GM19324 (cell line): ENCODE results near the gene PREX1.
"Not testable (repeated sequence)": the region's sequence is repeated elsewhere in the genome, so short reads cannot be mapped to it uniquely, and the experiment has no call there.

Source experiments
- ATAC-seq: cut with Tn5 transposase; IDR thresholded peaks from one replicate; pipeline ENCODE4 v1.9.1; 2021; ENCODE audit warnings: mild to moderate bottlenecking, moderate library complexity; ENCODE audit not compliant: unreplicated experiment, low FRiP score

PREX1 gene

DNA sequence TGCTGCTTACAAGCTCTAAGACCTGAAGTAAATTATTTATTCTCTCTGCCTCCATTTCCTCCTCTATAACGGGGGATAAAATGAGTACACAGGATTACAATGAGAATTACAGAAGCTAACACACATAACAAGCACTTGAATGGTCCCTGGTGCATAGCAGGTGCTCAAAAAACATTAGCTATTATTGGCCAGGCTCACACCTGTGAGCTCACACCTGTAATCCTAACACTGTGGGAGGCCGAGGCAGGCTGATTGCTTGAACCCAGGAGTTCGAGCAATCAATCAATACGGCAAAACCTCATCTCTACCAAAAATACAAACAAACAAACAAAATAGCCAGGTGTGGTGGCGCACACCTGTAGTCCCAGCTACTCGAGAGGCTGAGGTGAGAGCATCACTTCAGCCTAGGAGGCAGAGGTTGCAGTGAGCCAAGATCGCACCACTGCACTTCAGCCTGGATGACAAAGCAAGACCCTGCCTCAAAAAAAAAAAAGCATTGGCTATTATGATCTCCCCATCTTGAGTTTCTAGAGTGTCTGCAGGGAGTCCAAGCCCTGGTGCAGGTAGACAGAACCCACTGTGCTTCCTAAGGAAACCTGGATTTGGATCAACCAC, 68.1 kb downstream of the PREX1 start:
- ATAC-seq, result no peak

DNA sequence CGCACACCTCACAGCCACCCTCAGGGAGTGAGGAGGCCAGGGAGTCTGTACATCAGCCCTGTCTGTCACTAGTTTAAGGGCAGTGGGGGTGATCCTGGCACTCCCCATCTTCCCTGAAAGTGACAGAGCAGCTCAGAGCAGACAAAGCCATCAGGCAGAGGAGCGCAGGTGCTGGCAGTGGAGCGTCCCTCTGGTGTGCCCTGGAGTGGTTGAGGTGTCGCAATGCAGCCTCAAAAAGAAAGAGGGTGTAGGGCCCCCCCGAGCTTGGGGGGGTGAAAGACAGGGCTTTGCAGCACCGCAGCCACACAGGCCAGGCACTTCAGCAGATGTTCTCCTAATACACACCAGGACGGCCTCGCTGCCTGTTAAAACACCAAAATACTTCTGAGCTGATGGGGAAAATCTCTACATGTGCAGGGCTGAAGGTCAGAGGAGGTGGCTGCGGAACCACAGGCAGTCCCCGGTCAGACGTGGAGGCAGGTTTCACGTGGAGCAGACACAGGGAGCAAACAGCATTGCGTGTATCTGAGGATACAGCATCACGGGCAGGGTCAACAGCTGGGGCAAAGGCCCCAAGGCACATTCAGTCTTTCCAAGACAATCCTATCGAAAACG, 69.5 kb downstream of the PREX1 start:
- ATAC-seq, result no peak

DNA sequence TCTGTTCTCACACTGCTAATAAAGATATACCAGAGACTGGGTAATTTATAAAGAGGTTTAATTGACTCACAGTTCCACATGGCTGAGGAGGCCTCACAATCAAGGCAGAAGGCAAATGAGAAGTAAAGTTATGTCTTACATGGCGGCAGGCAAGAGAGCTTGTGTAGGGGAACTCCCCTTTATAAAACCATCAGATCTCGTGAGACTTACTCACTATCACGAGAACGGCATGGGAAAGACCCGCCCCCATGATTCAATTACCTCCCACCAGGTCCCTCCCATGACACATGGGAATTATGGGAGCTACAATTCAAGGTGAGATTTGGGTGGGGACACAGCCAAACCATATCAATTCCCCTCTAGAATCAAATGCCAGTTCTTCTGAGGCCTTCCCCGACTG, 71.0 kb downstream of the PREX1 start:
- not testable (repeated sequence) for ATAC-seq

DNA sequence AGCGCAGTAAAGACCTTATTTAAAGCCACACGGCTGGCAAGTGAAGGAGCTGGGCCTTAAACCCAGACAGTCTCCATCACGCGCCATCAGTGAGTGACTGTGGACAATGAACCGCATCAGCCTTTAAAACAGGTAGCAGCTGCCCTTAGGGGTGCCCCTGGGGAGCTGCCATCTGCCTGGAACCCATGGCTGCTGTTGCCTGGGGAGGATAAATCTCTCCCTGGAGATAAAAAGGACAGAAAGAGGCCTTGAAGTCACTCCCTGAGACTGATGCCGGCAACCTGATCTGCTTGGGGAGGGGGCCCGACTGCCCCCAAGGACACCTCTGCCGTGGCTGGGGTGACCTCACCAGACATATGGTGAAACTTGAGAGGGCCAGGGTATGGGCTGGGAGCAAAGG, 73.5 kb downstream of the PREX1 start:
- ATAC-seq, result no peak

DNA sequence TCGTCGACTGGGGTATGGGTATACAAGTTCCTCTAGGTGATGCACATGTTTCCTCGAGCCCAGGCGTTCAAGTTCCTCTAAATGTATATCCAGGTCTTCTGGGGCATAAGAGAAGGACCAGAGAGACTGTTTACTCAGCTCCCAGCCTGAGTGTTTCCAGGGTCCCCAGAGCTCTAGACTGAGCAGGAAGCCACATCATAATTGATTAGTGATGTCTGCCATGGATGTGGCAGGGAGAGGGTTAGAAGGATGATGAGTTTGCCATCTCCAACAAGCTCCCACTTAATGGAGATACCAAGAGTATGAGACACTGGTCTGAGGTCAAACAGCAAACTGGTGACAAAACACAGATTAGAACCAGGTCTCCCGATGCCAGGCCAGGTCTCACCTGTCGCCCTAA, 74.8 kb downstream of the PREX1 start:
- ATAC-seq, result no peak

DNA sequence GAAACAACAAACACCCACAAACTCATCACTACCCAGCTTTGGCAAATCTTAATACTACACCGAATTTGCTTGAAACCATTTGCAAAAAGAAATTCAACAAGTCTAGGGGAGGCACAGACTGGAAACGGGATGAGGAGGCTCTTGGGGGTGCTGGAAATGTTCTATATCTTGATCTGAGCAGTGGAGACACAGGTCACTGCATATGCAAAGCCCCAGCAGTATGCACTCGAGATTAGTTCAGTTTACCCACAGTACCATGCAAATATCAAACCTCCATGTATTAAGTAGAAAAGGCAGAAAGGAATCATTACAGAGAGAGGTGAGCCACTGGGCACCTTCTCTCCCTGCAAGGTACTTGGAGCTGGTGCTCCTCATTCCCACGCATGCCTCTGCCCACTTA, 75.9 kb downstream of the PREX1 start:
- no peak for ATAC-seq

DNA sequence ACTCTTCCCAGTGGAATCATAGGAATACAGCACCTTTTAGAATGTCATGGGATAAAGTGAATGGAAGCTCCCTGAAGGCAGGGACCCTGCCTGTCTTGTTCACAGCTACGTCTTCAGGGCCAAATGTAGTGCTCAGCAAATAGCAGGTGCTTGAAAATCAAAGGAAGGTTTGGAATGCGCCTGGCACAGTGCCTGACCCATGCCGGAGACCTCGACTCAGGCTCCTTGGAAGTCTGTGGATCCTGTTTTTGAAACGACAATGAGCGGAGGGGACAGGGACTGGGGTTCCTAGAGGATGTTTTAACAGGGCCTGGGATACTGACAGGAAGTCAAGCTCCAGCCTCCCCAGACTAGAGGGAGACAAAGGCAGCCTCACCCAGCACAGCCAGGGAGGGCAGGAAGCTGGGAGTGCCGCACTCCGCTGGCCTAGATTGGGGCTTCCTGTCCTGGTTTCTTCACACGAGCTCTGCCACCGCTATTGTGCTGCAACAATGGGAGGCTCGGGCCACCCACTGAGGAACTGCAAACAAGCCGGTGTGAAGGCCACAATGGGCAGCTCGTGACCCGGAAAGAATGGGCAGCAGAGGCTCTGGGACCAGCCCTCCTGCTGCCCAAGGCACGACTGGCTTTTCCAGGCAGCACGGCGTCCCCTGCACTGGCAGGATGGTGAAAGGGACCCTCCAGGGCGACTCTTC, 76.7 kb downstream of the PREX1 start:
- no peak for ATAC-seq

DNA sequence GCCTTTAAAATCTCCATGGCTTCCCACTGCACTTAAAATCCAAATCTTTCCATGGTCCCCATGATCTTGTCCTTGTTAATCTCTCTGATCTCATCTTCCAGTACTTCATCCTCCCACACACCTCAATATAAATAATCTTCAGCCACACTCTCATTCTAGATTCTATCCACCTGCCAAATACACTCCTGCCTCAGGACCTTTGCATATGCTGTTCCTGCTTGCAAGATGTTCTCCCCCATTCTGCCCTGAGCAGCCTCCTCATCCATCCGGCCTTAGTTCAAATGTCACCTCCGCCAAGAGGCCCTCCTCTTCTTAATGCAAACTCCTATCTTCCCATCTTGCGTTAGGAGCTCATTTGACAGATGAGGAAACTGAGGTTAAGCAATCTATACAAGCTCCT, 77.4 kb downstream of the PREX1 start:
- no peak for ATAC-seq

DNA sequence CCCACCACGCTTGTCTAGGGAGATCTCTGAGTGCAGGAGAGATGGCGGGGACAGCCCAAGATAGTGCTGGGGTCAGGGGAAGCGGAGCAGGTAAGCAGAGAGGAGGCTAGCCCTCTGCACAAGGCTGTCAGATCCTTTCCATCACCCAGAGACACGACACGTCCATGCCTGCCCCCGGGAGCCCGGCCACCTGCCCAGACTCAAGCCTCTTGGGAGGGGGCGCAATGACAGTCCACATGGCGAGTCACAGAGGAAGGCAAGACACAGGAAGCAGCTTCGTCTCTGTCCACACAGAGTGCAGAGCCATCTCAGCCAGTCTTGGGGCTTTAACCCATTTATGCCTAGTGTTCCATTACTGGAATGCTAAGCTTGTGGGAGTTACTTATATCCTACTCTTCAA, 78.4 kb downstream of the PREX1 start:
- no peak for ATAC-seq

DNA sequence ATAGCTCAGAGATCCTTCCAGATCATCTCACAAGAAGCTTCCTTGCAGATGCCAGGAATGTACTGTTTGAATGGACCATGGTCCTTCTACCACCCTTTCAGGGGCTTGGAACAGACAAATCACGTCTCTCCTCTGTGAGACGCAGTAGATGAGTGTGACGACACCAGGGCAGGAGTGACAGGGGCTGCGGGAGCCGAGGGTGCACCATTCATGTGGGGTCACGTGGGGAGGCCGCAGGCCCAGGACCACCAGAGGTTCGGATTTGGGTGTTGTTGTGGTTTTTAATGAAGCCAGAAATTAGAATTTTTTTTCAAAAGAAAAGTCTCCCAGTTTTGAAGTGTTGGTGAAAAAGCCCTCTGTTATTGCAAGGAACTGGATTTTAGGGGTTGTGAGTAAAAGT, 79.2 kb downstream of the PREX1 start:
- ATAC-seq, result no peak

DNA sequence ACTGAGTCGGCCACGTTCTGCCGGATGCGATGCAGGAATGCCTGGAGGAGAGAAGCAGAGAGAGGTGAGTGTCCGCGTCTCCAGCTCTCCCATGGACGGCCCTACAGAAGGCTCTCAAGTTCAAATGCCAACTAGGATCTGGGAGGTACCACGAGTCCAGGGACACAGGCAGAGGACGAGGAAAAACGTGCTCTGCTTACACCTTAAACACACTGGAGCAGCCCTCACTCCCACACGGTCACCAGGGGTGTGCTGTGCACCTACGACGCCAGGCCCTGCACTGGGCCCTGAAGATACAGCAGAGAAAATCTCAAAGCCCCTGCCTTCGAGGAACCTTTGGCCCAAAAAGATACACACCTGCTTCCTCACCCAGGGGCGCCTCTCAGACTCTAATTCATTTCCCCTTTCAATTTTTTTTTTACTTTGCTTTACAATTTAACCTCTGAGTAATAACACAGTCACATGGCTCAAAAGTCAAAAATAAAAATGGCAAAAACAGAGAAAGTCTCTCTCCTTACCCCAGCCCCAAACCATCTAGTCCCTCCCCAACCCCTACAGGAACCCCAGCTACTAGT, 79.9 kb downstream of the PREX1 start:
- no peak for ATAC-seq

DNA sequence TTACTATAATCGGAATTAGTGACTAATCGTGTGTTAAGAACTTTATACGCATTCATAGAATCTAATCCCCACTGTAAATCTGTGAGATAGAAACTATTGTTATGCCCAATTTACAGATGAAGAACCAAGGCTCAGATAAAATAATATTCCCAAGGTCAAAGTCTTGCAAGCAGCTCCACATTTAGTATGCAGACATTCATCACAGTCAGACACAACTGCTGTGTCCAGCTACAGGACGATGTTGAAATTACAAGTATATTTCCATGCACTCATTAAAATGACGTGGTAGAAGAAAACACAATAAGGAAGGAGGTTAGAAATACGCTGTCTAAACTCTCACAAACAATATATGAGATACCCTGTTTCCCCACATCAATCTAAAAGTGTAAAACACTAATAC, 82.5 kb downstream of the PREX1 start:
- ATAC-seq, result no peak

DNA sequence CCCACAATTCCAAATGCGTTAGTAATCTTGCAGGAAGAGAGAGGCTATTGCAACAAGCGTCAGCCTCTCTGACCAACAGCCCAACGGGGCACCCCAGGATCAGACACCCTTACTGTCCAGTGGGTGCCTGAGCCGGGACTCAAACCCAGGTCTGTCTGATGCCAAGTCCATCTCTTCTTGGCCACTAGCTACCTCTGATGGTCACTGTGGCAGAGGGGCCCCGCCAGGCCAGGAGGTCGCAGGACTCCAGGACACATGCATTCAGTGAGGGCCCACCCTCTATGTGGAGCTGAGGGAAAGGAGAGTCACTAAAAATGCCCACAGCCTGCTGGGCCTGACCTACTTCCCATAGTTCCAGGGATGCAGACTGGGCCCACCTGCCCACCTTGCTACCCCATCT, 83.3 kb downstream of the PREX1 start:
- no peak for ATAC-seq

DNA sequence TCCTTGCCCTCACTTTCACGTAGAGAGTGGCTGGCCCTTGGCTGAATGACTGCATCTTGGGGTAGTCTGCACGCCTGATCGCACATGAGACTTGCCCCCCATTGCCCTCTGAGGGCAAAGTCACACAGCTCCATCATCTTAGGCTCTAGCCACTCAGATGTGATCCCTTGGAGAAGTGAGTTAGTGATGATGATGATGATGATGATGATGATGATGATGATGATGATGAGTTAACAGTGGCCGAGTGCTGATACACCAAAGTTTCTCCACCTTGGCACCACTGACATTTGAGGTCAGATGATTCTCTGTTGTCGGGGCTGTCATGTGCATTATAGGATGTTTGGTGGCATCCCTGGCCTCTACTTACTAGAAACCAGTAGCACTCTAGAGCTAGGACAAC, 84.0 kb downstream of the PREX1 start:
- no peak for ATAC-seq

DNA sequence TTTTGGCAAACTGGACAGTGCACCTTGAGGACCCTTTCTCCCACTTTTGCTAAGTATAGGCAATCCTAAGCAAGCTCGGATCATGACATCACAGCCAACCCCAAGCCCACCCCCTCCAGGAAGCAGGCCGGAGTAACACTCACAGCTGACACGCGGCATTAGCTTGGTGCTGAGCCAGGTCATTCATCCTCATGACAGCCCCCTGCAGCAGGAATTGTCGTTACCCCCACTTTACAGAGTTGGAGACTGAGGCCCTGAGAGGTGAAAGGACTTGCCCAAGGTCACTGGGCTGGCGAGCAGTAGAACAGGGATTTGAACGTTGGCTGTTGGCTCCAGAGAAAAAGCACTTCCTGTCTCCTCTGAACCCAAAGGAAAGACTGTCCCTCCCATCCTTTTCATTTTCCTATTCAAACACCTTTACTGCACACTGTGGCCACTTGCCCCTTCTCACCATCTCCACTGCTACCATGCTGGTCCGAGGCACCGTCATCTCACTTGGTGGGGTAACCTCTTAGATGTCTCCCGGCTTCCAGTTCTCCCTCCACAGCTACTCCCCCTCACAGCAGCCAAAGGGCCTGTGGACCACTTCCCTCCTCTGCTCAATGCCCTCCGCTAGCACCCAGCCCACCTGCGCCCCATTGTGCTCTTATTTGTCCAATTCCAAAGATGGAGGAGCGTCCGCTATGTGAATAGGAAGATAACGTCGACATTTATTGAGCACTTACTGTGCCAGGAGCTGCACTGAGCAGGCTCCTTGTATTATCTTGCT, 84.7 kb downstream of the PREX1 start:
- ATAC-seq, result no peak

DNA sequence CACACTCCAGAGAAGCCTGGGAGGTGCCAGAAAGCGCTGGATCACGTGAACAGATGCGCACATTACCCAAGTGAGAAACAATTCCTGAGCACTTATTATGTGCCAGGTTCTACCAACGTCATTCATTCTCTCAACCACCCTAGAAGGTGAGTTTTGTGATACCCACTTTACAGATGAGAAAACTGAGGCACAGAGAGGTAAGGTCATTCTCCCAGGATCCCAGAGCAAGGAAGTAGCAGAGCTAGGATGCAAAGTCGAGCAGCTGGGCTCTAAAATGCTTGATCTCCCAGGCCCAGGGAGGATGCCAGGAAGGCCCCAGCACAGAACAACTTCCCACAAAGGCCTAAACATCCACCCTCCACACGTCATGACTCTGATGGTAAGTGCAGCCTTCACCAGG, 85.6 kb downstream of the PREX1 start:
- ATAC-seq, result no peak

DNA sequence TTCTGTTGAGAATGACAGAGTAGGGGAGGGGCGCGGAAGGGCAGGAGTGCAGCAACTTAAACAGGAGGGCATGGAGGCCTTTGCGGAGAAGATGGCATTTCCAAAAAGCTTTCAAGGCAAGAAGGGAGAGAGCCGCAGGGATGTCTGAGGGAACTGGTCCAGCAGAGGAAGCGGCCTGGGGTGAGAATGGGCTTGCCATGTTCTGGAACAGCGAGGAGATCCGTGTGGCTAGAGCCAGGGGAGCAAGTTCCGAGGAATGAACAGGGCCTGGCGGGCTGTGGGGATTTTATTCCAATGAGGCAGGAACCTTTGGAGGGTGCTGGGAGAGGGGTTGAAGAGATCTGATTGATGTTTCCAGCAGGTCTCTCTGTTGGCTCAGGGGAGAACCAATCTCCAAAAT, 86.1 kb downstream of the PREX1 start:
- ATAC-seq, result no peak

DNA sequence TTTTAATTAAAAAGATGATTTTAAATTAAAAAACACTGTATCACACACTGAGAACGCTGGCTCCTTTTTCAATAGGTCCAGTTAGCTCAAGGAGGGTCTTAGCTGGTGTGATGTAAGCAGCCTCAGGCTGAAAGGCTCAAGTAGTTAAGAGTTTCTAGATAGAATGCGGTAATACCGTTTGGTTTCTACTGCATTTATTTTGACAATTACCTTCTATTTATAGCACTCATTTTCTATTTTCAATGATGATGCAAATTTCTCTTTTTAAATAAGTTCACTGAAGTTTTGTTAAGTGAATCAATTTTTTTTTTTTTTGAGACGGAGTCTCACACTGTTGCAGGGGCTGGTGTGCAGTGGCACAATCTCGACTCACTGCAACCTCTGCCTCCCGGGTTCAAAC, 87.1 kb downstream of the PREX1 start:
- peak; percentile 40 for ATAC-seq

DNA sequence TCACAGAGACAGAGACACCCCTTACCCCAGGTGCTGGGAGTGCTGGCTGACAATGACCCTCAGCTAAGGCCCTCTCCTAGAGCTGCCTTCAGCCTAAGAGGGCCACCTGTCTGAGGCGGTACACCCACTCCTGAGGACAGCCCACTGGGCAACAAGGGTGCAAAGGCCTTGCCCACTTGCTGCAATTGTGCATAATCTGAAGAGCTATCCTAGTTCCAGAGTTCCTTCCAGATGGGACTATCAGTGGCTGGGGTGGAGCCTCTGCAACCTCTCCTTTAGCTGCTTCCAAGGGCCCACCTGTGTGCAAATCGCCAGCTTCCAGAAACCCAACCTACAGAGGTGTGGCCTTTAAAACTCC, 87.5 kb downstream of the PREX1 start:
- peak; percentile 7 for ATAC-seq

DNA sequence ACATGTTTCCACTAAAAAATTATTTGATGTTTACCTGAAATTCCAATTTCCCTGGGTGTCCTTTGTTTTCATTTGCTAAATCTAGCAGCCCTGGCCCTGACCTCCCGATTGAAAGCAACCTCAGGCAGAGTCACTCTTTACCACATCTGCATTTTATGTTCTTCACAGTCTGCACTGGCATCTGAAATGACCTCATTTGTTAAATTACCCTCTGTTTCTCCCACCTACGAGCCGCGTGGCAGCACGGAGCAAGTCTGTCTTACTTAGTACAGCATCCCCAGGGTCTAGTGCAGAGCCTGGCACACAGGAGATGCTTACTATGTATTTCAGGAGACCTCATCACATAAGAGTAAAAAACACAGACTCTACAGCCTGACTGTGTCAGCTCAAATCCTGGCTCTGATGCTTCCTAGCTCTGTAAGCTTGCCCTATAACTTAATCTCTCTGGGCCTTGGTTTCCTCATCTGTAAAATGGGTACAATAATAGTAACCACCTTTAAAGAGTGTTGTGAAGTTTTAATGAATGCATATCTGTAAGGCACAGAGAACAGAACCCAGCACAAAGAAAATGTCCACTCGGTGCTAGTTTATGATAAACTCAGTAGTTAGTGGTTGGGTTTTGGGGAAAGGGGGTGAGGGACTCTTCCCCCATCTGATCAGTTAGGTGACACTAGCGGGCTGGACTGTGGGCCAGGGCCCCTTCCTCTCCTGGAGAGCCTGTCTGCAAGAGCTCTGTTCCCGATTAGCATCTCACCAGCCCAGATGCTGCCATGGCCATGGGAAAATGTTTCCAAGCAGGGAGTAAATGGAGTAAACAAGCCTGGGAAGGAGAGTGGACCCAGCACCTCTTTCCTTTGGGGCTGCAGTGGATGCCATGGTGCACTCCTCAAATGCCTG, 88.2 kb downstream of the PREX1 start:
- ATAC-seq, result no peak
